Measurements from ENCODE around the gene PROSER3.

DNA sequence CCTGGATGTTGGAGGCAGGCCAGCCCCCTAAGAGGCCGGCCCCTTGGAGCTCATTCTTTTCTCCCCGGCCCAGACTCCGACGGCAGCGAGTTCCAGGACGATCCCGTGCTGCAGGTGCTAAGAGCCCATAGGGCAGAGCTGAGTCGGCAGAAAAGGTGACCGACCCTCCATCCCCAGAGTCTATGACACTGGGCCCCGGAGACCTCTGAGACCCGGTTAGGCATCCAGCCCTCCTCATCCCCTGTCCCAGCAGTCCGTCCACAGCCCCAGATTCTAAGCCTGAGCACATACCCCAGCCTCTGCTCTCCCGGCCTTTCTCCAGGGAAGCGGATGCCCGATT lies 10.1 kb downstream of the PROSER3 start:
- TF ChIP-seq, protein P1, sequence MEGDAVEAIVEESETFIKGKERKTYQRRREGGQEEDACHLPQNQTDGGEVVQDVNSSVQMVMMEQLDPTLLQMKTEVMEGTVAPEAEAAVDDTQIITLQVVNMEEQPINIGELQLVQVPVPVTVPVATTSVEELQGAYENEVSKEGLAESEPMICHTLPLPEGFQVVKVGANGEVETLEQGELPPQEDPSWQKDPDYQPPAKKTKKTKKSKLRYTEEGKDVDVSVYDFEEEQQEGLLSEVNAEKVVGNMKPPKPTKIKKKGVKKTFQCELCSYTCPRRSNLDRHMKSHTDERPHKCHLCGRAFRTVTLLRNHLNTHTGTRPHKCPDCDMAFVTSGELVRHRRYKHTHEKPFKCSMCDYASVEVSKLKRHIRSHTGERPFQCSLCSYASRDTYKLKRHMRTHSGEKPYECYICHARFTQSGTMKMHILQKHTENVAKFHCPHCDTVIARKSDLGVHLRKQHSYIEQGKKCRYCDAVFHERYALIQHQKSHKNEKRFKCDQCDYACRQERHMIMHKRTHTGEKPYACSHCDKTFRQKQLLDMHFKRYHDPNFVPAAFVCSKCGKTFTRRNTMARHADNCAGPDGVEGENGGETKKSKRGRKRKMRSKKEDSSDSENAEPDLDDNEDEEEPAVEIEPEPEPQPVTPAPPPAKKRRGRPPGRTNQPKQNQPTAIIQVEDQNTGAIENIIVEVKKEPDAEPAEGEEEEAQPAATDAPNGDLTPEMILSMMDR (IDR thresholded peaks at IDR 0.05; ENCODE audit: low read depth, low read length, poor library complexity, severe bottlenecking) = no peak
- TF ChIP-seq EZH2phosphoT487 (IDR thresholded peaks at IDR 0.05; ENCODE audit: borderline replicate concordance, low read length) = no peak
